GM21576 (cell line): Measurements from ENCODE around the gene HOMEZ.
"Not testable (repeated sequence)": the region's sequence is repeated elsewhere in the genome, so short reads cannot be mapped to it uniquely, and the experiment has no call there.

Experiments
- ATAC-seq: cut with Tn5 transposase; IDR thresholded peaks from one replicate; pipeline ENCODE4 v1.9.1; 2021; ENCODE audit warnings: mild to moderate bottlenecking, moderate library complexity; ENCODE audit not compliant: unreplicated experiment

HOMEZ gene, protein sequence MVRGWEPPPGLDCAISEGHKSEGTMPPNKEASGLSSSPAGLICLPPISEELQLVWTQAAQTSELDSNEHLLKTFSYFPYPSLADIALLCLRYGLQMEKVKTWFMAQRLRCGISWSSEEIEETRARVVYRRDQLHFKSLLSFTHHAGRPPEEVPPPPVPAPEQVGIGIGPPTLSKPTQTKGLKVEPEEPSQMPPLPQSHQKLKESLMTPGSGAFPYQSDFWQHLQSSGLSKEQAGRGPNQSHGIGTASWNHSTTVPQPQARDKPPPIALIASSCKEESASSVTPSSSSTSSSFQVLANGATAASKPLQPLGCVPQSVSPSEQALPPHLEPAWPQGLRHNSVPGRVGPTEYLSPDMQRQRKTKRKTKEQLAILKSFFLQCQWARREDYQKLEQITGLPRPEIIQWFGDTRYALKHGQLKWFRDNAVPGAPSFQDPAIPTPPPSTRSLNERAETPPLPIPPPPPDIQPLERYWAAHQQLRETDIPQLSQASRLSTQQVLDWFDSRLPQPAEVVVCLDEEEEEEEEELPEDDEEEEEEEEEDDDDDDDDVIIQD

DNA sequence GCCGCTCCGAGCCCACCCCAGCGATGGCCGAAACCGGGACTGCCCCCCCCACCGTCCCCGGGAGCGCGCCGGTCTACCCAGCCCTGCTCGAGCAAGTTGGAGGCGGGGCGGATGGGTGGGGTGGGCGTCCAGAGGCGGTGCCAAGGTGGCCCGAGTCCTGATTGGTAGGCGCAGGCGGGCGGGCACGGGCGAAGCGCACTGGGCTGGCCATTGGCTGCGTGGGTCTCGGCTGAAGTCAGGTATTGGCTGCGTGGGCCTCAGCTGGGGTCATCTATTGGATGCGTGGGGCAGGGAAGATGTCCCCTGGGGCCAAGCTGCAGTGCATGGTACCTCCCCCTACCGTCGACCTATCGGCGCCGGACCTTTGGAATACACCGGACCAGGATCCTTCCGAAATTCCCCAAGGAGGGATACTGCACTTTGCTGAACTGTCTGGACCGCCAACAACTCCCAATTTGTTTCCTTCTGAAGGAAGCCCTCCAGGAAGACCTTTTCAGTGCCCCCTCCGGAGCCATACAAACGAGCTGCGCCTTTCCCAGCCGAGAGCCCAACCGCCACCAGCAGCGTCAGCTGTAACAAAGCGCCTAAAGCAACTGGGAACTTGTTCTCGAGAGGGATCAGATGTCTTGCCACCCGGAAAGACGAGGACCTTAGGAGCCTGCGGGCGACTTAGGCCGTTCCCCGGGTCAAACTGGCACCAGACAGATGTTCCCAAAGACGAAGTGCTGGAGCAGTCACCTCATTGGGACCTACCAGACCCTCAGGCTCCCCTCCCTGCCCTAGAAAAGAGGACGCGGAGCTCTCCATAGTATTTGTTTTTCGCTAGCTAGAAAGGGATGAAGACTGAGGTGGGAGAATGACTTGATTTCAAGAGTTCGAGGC lies at the start of gene HOMEZ:
TSS of gene HOMEZ (minus strand) at position 113 of the 882 bp plus-strand sequence. CDS start 180 bp downstream, outside the sequence.
- ATAC-seq, result peak; percentile 98

DNA sequence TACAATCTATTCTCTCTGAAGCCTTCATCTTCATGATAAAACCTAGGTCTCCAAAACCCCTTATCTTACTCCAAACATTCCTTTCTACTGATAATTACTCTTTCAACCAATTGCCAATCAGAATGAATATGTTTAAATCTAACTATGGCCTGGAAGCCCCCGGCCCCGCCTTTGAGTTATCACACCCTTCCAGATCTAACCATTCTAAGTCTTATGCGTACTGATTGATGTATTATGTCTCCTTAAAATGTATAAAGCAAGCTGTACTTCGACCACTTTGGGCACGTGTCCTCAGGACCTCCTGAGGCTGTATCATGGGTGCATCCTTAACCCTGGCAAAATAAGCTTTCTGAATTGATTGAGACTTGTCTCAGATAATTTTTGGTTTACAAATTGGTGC lies 49.7 kb upstream of the HOMEZ start:
- no peak for ATAC-seq

DNA sequence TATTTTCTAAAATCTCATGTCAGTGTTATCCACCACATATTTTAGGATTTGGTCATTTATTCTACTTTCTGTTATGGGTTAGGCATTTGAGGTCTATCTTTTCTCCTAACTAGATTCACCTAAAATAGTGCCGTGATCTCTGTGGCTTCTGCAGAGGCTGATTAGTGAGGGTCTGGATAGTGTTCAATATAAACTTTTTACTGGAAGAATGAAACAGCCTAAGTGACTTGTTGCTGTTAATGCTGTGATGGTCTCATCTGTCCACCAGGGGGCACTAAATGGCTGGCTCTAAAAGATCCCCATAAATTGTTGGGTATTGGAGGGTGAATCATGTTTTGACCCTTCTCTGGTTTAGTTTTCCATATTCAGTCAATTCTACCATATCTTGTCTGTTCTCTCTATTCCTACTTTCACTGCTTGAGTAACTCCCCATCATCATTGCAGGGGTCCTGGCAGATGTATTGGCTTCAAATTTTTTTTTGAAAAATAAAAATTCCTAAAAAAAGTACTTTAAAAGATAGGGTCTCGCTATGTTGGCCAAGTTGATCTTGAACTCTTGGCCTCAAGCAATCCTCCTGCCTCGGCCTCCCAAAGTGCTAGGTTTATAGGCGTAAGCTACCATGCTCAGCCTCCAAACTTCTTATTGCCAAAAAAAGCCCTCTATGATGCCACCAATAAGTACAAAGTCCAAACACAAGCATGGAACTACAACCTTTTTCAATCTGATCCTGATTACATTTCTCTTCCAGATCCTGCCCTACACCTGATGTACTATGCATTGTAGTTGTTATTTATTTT lies 42.2 kb upstream of the HOMEZ start:
- peak; percentile 64 for ATAC-seq

DNA sequence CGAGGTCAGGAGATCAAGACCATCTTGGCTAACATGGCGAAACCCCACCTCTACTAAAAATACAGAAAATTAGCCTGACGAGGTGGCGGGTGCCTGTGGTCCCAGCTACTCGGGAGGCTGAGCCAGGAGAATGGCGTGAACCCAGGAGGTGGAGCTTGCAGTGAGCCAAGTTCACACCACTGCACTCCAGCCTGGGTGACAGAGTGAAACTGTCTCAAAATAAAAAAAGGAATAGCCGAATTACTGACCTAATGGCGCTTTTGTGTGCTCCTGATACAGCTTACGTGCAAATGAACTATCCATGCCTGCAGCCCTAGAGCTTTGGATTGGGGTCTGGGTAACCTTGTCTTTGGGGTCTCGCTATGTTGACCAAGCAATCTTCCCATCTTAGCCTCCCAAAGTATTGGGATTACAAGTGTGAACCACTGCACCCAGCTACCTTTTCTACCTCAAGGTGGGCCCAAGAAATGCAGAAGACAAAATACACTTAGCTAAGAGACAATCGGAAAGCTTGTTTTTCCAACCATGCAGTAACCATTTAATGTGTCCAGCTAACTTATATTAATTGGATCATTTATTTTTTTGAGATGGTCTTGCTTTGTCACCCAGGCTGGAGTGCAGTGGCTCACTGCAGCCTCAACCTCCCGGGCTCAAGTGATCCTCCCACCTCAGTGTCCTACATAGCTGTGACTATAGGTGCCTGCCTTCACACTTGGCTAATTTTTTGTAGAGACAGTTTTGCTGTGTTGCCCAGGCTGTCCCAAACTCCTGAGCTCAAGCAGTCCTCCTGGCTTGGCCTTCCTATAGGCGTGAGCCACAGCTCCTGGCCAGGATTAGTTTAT lies 40.8 kb upstream of the HOMEZ start:
- no peak for ATAC-seq

DNA sequence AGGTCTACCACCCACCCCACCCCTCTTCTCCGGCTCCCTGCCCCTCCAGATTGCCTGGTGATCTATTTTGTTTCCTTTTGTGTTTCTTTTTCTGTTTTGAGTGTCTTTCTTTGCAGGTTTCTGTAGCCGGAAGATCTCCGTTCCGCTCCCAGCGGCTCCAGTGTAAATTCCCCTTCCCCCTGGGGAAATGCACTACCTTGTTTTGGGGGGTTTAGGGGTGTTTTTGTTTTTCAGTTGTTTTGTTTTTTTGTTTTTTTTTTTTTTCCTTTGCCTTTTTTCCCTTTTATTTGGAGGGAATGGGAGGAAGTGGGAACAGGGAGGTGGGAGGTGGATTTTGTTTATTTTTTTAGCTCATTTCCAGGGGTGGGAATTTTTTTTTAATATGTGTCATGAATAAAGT lies 39.8 kb upstream of the HOMEZ start:
- not testable (repeated sequence) for ATAC-seq

DNA sequence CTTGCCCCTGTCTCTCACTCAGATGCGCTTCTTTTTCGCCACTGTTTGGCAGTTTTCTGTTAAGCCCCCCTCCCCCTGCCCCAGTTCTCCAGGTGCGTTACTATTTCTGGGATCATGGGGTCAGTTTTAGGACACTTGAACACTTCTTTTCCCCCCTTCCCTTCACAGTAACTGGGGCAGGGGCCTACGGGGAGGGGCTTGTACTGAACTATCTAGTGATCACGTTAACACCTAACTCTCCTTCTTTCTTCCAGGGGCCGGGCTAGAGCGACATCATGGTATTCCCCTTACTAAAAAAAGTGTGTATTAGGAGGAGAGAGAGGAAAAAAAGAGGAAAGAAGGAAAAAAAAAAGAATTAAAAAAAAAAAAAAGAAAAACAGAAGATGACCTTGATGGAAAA lies 39.1 kb upstream of the HOMEZ start:
- no peak for ATAC-seq

DNA sequence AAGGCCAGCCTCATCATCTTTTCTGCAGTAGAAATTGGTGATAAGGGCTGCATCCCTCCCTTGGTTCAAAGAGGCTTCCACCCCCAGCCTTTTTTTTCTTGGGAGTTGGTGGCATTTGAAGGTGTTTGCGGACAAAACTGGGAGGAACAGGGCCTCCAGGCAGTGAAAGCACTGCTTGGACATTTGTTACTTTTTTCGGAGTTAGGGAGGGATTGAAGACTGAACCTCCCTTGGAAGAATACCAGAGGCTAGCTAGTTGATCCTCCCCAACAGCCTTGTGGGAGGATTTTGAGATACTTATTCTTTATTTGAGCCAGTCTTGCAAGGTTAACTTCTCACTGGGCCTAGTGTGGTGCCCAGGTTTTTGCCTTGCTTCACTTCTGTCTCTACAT lies 38.5 kb upstream of the HOMEZ start:
- no peak for ATAC-seq

DNA sequence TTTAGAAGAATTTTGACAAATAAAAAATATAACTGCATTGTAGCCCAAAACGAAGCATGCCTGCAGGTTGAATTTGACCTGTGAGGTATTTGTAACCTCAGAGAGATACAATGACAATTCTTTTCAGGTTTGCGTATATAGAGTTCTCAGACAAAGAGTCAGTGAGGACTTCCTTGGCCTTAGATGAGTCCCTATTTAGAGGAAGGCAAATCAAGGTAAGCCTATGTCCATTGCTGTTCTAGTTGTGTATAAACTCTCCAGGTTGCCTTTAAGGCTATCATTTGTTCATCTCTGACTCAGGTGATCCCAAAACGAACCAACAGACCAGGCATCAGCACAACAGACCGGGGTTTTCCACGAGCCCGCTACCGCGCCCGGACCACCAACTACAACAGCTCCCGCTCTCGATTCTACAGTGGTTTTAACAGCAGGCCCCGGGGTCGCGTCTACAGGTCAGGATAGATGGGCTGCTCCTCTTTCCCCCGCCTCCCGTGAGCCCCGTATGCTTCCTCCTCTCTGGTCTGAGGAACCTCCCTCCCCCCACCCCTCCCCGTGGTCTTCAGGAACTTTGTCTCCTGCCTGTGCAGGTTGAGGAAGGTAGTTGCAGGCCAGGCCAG lies 38.0 kb upstream of the HOMEZ start:
- ATAC-seq, result no peak

DNA sequence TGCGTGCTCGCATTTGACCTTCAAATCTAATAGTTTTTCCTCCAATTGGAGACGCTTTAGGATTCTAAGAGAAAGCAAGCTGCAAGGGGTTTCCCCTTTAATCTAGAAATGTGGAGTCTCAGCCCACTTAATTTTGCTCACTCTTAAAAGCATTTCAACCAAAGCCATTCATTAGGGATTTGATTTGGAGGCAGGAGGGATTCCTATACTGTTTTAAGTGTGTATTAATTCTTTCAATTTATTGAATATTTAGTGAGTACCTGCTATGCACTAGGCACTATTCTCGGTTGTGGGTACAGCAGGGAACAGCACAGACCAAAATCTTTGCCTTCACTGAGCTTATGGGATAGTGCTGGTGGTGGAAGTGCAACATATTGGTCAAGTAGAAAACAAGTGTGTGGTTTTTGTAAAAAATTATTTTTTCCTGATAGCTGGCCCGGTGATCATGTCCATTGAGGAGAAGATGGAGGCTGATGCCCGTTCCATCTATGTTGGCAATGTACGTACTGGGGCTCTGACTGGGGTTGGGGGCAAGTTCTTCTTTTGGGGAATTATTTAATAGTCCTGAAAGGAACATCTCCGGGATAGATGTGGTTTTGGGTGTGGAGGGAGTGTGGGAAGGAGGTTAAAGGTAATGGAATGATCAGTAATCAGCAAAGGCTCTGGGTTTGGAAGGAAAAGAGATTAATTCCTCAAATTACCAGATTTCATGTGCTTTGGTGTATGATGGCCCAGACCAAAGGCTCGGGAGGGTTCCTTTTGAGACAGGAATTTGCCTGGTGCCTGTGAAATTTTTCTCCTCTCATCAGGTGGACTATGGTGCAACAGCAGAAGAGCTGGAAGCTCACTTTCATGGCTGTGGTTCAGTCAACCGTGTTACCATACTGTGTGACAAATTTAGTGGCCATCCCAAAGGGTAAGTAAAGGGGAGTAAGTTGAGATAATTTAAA lies 36.9 kb upstream of the HOMEZ start:
- no peak for ATAC-seq

DNA sequence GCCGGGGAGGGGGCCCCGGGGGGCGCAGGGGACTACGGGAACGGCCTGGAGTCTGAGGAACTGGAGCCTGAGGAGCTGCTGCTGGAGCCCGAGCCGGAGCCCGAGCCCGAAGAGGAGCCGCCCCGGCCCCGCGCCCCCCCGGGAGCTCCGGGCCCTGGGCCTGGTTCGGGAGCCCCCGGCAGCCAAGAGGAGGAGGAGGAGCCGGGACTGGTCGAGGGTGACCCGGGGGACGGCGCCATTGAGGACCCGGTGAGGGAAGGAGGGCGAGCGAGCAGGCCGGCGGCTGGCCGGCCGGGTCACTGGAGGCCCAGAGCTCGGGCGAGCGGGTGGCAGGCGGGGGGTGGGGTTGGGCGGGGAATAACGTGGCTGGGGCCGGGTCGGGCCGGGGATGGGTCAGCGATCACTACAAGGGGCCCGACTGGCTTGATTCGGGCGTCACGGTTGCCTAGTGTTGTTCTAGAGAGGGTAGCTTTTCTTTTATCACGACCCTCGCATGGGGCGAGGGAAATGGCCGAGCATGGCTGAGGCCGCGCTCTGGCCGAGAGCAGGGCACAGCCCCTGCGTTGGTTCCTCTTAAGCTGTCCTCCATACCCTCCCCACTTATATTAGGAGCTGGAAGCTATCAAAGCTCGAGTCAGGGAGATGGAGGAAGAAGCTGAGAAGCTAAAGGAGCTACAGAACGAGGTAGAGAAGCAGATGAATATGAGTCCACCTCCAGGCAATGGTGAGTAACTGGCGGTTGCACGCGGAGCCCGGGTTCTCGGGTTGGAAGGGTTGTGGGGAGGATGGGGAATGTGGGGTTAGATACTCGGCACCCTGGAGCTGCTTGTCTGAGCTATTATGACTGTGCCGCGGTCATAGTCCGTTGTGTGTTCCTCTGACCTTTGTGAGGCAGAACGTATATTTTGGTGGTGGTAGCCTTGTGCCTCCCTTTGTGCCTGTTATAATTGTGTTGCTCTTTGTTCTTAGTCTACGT lies 35.9 kb upstream of the HOMEZ start:
- peak; percentile 9 for ATAC-seq

DNA sequence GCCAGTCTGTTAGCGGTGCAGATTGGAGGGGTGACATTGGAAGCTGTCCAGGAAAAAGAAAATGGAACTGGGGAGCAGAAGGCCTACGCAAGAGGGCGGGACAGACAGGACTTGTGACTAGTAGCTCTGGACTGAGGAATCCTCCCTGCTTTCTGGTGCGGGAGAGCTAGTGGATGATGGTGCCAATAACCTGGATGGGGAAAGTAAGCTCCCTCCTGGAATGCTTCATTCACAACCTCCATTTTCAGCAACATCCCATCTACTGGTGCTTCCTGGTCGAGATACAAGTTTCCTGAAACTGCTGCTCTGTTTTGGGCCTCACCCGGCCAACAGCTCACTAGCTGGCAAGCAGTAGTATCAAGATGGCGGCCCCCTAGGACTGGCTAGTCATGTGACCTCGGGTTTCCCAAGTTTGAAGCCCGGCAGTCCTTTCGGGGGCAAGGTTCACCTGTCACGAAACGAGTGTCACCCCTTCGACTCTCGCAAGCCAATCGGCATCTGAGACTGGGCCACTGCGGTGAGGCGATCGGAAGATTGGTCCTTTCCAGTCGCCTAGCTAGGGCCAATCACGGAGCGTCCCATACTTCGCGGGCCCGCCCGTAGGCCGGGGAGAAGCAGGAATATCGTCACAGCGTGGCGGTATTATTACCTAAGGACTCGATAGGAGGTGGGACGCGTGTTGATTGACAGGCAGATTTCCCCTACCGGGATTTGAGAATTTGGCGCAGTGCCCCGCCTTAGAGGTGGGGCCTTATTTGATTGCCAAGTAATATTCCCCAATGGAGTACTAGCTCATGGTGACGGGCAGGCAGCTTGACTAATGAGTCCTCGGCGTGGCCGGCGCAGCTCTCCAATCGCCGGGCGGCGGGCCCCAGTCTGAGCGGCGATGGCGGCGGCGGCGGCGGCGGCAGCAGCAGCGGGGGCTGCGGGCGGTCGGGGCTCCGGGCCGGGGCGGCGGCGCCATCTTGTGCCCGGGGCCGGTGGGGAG lies 34.9 kb upstream of the HOMEZ start, which contains the start of gene PABPN1:
TSS of gene PABPN1 (plus strand) at position 874 of the 988 bp plus-strand sequence. CDS start at position 887, 13 bp downstream.
- ATAC-seq, result peak; percentile 90

DNA sequence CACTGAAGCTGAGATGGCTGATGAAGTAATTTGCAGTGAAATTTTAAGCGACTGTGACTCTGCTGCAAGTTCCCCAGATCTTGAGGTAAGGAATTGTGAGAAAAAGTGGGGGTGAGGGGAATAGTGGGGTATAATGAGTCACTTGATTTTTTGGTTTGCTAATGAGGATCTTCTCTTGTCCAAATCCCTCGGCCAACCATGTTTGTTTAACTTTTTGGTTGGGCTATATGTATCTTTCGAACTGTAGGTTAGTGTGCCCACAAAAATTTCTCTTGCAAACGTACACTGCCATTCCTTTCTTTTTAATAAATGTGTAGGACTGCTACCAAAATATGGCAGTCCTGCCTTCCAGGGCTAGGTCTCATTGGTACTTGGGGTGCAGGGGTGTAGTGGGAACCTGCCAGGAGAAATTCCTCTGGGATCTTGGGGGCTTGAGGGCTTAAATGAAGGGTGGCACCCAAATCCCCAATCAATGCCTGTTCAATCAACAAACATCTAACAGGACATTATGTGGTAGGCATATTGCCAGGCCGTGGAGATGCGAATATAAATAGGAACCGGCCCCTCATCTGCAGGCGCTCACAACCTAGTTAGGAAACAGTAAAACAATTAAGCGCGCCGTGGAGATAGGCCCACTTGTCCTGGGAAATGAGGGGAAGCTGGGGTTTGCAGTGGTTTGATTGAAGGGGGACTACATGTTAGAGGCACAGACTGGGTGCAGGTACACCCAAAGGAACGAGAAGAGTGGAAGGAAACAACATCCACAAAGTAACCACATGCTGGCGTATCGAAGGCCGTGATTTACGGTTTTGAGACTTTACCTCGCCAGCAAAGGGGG lies 34.0 kb upstream of the HOMEZ start:
- ATAC-seq, result no peak

DNA sequence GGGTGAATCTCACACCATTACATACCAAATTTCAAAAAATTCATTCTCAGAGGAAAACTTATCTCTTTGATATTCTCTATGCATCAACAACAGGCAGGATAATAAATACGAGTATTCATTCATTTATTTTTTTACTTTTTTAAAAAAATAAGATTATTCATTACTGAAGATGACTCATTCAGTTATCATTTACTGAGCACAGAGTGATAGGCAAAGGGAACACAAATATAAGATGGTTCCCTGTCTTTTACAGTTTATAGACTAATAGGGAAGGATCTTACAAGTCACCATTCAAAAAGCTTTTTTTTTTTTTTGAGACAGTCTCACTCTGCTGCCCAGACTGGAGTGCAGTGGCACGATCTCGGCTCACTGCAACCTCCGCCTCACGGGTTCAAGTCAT lies 30.4 kb upstream of the HOMEZ start:
- no peak for ATAC-seq

DNA sequence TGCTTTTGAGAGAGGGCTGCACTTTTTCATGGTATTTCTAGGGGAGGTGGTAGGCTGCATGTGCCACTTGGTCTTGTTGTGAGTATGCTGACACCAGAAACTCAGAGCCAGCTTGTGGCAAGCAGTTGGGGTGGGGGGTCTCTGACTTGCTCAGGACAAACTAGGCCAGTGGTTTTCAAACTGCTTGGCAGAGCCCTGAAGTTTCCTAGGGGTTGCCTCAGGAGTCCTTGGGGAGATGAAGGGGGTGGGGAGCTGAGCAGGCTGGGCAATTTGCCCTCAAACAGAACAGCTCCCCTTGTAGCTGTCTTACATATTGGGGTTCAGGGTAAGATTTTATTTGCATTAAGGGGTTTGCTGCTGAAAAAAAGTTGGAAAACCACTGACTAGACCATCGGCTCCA lies 24.6 kb upstream of the HOMEZ start:
- no peak for ATAC-seq
